Measurements from ENCODE around the gene VSTM2B.

Gene VSTM2B

DNA sequence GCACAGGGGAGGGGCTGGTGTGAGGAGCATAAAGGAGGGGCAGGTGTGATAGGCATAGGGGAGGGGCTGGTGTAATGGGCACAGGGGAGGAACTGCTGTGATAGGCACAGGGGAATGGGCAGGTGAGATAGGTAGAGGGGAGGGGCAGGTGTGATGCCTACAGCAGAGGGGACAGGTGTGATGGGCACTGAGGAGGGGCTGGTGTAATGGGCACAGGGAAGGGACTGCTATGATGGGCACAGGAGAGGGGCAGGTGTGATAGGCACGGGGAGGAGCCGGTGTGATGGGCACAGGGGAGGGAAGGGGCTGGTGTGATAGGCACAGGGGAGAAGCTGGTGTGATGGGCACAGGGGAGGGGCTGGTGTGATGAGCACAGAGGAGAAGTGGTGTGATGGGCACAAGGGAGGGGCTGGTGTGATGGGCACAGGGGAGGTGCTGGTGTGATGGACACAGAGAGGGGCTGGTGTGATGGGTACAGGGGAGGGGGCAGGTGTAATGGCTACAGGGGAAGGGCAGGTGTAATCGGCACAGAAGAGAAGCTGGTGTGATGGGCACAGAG lies 40.8 kb downstream of the VSTM2B start:
- TF ChIP-seq SNAI2 (CRISPR knock-in tag; IDR thresholded peaks at IDR 0.05) (no peak), ESRRG (CRISPR knock-in tag; IDR thresholded peaks at IDR 0.05) (no peak), ZNF8 (CRISPR knock-in tag; IDR thresholded peaks at IDR 0.05) (no peak), ISL1 (CRISPR knock-in tag; IDR thresholded peaks at IDR 0.05) (no peak)
- TF ChIP-seq, protein P1, sequence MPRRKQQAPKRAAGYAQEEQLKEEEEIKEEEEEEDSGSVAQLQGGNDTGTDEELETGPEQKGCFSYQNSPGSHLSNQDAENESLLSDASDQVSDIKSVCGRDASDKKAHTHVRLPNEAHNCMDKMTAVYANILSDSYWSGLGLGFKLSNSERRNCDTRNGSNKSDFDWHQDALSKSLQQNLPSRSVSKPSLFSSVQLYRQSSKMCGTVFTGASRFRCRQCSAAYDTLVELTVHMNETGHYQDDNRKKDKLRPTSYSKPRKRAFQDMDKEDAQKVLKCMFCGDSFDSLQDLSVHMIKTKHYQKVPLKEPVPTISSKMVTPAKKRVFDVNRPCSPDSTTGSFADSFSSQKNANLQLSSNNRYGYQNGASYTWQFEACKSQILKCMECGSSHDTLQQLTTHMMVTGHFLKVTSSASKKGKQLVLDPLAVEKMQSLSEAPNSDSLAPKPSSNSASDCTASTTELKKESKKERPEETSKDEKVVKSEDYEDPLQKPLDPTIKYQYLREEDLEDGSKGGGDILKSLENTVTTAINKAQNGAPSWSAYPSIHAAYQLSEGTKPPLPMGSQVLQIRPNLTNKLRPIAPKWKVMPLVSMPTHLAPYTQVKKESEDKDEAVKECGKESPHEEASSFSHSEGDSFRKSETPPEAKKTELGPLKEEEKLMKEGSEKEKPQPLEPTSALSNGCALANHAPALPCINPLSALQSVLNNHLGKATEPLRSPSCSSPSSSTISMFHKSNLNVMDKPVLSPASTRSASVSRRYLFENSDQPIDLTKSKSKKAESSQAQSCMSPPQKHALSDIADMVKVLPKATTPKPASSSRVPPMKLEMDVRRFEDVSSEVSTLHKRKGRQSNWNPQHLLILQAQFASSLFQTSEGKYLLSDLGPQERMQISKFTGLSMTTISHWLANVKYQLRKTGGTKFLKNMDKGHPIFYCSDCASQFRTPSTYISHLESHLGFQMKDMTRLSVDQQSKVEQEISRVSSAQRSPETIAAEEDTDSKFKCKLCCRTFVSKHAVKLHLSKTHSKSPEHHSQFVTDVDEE (CRISPR knock-in tag; IDR thresholded peaks at IDR 0.05): no peak
- ATAC-seq: no peak

DNA sequence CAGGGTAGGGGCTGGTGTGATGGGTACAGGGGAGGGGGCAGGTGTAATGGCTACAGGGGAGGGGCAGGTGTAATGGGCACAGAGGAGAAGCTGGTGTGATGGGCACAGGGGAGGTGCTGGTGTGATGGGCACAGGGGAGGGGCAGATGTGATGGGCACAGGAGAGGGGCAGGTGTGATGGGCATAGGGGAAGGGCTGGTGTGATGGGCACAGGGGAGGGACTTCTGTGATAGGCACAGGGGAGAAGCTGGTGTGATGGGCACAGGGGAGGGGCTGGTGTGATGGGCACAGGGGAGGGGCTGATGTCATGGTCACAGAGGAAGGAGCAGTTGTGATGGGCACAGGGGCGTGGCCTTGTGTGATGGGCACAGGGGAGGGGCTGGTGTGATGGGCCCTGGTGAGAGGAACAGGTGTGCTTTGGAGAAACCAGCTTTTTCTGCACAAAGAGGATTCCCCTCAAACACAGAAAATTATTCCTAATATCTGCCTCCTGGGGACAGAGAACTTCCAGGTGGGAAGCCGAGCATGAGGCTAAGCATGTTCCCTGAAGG lies 41.6 kb downstream of the VSTM2B start:
- no peak for TF ChIP-seq BACH2 (CRISPR knock-in tag; IDR thresholded peaks at IDR 0.05; ENCODE audit: borderline replicate concordance)
- no peak for TF ChIP-seq ZNF8 (CRISPR knock-in tag; IDR thresholded peaks at IDR 0.05)
- no peak for TF ChIP-seq RARB (CRISPR knock-in tag; IDR thresholded peaks at IDR 0.05)
- ATAC-seq: no peak

DNA sequence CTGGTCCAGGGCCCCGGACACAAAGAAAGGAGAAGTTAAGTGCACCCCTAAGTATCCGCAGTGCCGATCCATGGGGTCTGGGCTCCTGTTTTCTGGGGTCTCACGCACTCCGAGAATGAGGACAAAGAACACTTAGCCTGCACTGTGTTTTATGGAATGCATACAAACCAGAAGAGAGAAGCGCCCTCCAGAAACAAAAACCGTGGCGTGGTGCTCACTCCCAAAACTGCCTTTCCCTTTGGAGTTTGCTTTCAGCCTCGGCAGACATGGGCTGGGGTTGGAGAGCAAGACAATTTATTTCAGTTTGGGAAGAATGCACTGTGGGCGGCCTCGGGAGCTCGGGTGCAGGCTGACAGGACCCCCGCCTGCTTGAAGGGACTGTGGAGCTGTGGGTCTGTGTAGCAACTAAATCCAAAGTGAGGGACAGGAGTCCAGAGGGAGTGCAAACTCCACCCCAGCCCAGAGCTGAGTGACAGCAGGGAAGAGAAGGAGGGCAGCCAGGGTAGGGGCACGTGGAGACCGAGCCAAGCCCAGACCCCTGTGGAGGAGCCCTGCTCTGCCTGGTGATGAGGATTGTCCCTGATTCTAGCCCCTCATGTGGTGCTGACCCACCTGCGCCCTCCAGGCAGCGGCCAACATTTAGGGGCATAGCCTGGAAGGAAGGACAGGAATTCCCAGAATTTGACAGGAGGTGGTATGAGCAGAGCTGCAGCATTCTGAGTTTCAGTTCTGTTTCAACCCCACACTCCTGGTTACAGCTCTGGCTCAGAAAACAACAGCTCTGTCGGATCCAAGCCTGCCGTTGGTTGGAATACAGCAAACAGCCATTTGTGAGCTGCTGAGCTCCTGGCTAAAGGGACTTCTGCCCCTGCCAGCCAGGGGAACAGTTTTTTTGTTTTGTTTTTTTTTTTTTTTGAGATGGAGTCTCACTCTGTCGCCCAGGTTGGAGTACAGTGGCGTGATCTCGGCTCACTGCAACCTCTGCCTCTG lies 42.5 kb downstream of the VSTM2B start:
- no peak; the same call in 2 of the 3 replicates for ATAC-seq
- TF ChIP-seq CSDC2 (CRISPR knock-in tag; IDR thresholded peaks at IDR 0.05) (no peak), ZNF565 (CRISPR knock-in tag; conservative IDR thresholded peaks at IDR 0.05; ENCODE audit: low read depth) (no peak), BACH2 (CRISPR knock-in tag; IDR thresholded peaks at IDR 0.05; ENCODE audit: borderline replicate concordance) (no peak)

DNA sequence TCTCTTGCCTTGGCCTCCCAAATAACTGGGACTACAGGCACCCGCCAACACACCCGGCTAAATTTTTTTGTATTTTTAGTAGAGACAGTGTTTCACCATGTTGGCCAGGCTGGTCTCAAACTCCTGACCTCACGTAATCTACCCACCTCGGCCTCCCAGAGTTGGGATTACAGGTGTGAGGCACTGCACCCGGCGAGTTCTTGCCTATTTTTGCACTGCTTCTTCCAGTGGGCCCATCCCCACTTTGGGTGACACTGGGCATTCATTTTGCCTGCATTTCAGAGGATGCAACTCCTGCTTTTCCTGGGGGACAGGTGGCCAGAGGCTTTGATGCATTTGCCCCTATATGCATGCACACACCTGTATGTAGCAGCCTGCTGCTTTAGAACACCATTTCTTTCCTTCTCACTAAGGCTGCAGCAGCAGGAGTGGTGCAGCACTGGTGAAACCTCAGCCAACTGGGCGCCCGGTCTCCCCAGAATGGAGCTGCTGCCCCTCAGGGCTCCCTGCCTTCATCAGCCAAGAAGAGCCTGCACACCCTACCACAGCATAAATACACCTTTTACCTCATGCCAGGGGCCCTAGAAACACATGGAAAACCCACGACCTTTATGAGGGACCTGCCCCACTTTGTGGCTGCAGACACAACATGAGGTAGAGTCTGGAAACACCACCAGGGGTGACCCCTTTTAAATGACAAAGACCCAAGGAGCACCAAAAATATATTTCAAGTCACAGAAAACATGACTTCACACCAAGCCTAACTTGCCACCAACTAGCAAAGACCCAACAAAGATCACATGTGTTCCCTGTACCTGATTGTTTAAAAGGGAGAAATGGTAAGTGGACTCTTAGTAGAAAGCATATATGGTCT lies 43.5 kb downstream of the VSTM2B start:
- ATAC-seq: no peak

More for the DNA sequence above, 43.5 kb downstream of the VSTM2B start:
- TF ChIP-seq, protein P1 (CRISPR knock-in tag; IDR thresholded peaks at IDR 0.05): no peak
- TF ChIP-seq TOX (CRISPR knock-in tag; IDR thresholded peaks at IDR 0.05; ENCODE audit: borderline replicate concordance): no peak
- TF ChIP-seq, protein P2, sequence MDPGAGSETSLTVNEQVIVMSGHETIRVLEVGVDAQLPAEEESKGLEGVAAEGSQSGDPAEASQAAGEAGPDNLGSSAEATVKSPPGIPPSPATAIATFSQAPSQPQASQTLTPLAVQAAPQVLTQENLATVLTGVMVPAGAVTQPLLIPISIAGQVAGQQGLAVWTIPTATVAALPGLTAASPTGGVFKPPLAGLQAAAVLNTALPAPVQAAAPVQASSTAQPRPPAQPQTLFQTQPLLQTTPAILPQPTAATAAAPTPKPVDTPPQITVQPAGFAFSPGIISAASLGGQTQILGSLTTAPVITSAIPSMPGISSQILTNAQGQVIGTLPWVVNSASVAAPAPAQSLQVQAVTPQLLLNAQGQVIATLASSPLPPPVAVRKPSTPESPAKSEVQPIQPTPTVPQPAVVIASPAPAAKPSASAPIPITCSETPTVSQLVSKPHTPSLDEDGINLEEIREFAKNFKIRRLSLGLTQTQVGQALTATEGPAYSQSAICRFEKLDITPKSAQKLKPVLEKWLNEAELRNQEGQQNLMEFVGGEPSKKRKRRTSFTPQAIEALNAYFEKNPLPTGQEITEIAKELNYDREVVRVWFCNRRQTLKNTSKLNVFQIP (CRISPR knock-in tag; IDR thresholded peaks at IDR 0.05; ENCODE audit: borderline replicate concordance, low read depth): no peak
- TF ChIP-seq, protein P3, sequence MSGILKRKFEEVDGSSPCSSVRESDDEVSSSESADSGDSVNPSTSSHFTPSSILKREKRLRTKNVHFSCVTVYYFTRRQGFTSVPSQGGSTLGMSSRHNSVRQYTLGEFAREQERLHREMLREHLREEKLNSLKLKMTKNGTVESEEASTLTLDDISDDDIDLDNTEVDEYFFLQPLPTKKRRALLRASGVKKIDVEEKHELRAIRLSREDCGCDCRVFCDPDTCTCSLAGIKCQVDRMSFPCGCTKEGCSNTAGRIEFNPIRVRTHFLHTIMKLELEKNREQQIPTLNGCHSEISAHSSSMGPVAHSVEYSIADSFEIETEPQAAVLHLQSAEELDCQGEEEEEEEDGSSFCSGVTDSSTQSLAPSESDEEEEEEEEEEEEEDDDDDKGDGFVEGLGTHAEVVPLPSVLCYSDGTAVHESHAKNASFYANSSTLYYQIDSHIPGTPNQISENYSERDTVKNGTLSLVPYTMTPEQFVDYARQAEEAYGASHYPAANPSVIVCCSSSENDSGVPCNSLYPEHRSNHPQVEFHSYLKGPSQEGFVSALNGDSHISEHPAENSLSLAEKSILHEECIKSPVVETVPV (CRISPR knock-in tag; IDR thresholded peaks at IDR 0.05): no peak
- no peak for TF ChIP-seq TCF4 (CRISPR knock-in tag; IDR thresholded peaks at IDR 0.05; ENCODE audit: borderline replicate concordance)
- TF ChIP-seq PPARA (CRISPR knock-in tag; IDR thresholded peaks at IDR 0.05; ENCODE audit: borderline replicate concordance): no peak
- TF ChIP-seq OSR1 (CRISPR knock-in tag; IDR thresholded peaks at IDR 0.05): no peak
- no peak for TF ChIP-seq BACH2 (CRISPR knock-in tag; IDR thresholded peaks at IDR 0.05; ENCODE audit: borderline replicate concordance)
- TF ChIP-seq, protein P4, sequence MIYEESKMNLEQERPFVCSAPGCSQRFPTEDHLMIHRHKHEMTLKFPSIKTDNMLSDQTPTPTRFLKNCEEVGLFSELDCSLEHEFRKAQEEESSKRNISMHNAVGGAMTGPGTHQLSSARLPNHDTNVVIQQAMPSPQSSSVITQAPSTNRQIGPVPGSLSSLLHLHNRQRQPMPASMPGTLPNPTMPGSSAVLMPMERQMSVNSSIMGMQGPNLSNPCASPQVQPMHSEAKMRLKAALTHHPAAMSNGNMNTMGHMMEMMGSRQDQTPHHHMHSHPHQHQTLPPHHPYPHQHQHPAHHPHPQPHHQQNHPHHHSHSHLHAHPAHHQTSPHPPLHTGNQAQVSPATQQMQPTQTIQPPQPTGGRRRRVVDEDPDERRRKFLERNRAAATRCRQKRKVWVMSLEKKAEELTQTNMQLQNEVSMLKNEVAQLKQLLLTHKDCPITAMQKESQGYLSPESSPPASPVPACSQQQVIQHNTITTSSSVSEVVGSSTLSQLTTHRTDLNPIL (CRISPR knock-in tag; IDR thresholded peaks at IDR 0.05; ENCODE audit: low read depth): no peak
- TF ChIP-seq ZNF565 (CRISPR knock-in tag; conservative IDR thresholded peaks at IDR 0.05; ENCODE audit: low read depth): no peak
- TF ChIP-seq, protein P5, sequence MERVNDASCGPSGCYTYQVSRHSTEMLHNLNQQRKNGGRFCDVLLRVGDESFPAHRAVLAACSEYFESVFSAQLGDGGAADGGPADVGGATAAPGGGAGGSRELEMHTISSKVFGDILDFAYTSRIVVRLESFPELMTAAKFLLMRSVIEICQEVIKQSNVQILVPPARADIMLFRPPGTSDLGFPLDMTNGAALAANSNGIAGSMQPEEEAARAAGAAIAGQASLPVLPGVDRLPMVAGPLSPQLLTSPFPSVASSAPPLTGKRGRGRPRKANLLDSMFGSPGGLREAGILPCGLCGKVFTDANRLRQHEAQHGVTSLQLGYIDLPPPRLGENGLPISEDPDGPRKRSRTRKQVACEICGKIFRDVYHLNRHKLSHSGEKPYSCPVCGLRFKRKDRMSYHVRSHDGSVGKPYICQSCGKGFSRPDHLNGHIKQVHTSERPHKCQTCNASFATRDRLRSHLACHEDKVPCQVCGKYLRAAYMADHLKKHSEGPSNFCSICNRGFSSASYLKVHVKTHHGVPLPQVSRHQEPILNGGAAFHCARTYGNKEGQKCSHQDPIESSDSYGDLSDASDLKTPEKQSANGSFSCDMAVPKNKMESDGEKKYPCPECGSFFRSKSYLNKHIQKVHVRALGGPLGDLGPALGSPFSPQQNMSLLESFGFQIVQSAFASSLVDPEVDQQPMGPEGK (CRISPR knock-in tag; IDR thresholded peaks at IDR 0.05; ENCODE audit: borderline replicate concordance): no peak

Data from SK-N-SH treated with all-trans-retinoic acid at 6 μM for 48 hours (cell line).